DOHH2 (cell line): ENCODE measurements around the gene FBLN2.

ENCODE experiments used
- CTCF ChIP-seq: fragments of 200-600 bp; sonication (generic); IDR thresholded peaks from one replicate; pipeline ENCODE4 v1.5.1; 2014; ENCODE audit warnings: antibody characterized with exemption, mild to moderate bottlenecking, low read depth, low read length; ENCODE audit not compliant: poor library complexity, severe bottlenecking
- EZH2phosphoT487 ChIP-seq: fragments of 200-600 bp; sonication (generic); IDR thresholded peaks from 2 replicates; pipeline ENCODE4 v1.6.1; 2017; ENCODE audit warnings: borderline replicate concordance, mild to moderate bottlenecking, antibody characterized with exemption, low read length, moderate library complexity, mixed read lengths

GRCh38 chr3:13684854-13685253 lies 135.9 kb downstream of the FBLN2 start:
- TF ChIP-seq CTCF (no peak), EZH2phosphoT487 (no peak)
